ENCODE data around the gene COP1. TPM values are rescaled to one million over a fixed set of nuclear protein-coding genes. Genes with fewer than 3 reads are reported as not detected.

COP1 gene
- total RNA-seq (10 to 100 TPM; 12.3 to 25.0 (median 19.3) TPM), polyA plus RNA-seq (10 to 100 TPM; 21.5 to 33.1 TPM)

DNA sequence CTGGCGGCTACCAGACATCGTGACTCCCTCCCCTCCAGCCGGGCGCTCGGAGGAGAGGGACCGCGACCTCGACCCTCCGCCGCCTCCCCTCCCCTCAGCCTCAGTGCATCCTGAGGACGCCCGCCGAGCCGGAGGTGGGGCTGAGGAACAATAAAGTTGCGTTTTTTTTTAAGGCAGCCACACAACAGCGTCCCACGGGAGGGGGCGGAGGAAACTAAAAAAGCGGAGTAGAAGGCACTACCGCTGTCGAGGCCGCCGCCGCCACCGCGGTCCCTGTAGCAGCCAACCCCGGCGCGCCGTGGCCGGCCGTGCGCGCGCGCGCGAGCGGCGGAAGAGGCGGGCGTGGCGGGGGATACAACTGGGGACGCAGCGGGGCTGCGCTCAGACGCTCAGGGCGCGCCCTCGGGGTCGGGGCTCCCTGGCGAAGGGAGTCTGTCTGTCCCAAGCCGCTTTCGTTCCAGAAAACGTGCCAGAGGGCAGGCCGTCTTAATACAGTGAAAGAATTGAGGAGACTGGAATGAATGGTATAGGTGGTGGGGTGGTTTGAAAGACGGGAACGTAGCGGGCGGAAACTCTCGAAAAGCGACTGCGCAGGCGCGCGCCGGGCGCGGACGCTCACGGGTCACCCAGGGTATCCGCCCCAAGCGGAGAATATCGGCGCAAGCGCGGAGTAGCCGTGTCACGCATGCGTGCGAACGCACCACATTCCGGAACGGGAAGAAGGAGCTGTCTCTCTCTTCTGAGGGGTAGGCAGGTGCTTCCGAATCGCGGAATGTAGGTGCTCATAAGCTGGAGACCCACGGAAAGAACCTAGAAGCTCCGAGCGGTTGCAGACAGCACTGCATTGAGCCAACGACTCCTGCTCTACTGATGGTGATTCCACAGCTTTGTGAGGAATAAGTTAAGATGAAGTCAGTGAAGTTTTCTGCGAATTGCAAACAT, at the start of gene COP1:
COP1 (minus strand) TSS at position 326 of the 942 bp plus-strand sequence; CDS start at position 18, 308 bp downstream.
- FAIRE-seq (no peak), DNase-seq (peak; percentile 95 to 99 (median 98)), ATAC-seq (peak; percentile 89 to 97 (median 93))
- TF ChIP-seq, protein P1, sequence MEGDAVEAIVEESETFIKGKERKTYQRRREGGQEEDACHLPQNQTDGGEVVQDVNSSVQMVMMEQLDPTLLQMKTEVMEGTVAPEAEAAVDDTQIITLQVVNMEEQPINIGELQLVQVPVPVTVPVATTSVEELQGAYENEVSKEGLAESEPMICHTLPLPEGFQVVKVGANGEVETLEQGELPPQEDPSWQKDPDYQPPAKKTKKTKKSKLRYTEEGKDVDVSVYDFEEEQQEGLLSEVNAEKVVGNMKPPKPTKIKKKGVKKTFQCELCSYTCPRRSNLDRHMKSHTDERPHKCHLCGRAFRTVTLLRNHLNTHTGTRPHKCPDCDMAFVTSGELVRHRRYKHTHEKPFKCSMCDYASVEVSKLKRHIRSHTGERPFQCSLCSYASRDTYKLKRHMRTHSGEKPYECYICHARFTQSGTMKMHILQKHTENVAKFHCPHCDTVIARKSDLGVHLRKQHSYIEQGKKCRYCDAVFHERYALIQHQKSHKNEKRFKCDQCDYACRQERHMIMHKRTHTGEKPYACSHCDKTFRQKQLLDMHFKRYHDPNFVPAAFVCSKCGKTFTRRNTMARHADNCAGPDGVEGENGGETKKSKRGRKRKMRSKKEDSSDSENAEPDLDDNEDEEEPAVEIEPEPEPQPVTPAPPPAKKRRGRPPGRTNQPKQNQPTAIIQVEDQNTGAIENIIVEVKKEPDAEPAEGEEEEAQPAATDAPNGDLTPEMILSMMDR (IDR thresholded peaks at IDR 0.05), result peak in 2 of 4 donors; percentile 12 to 26
- WGBS, 2 donors, result 0% methylated on average over 86 to 90 of the region's 92 CpGs
- H3K4me1 ChIP-seq, result peaks cover 8 to 30% (median 24%) of the 10 kb centered on the region in 3 donors
- no peaks in the 10 kb centered on the region for H3K27me3 ChIP-seq
- H3K36me3 ChIP-seq, result no peaks in the 10 kb centered on the region
- no peaks in the 10 kb centered on the region for H3K9me3 ChIP-seq
- intact Hi-C loops (cut with DNase I), result no loop called here
- peak within 1 kb of the TSS; percentile 78 to 96 (median 87) for H3K27ac ChIP-seq
- peak within 1 kb of the TSS; percentile 59 to 98 (median 84) for H3K4me3 ChIP-seq

DNA sequence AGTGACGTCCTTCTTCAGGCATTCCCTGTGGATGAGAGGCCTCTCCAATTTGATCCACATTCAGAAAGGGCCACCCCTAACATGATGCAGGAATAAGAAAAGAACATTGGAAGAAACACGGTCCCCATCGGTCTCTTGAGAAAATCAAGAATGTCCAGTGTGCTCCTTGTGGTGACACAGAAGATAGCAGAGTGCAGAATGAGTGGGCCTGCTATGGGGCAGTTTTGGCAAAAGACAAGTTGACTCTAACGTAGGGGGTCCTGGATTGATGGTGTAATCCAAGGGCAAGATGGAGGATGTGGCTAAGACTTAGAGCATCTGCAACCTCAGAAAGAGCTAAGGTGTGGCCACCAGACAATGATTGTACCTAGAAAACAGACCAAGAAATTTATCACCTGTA, 45.1 kb upstream of the COP1 start:
- H3K36me3 ChIP-seq, result no peaks in the 10 kb centered on the region
- H3K4me1 ChIP-seq, result no peaks in the 10 kb centered on the region
- H3K27me3 ChIP-seq, result no peaks in the 10 kb centered on the region
- no peak for ATAC-seq
- TF ChIP-seq, protein P1 (IDR thresholded peaks at IDR 0.05), result no peak
- H3K27ac ChIP-seq, result no peak overlapping the region
- intact Hi-C loops (cut with DNase I), result no loop called here
- no peak for FAIRE-seq
- DNase-seq, result no peak
- no peak overlapping the region for H3K4me3 ChIP-seq
- 84 to 89% methylated on average over 4 of the region's 4 CpGs for WGBS, 2 donors
- H3K9me3 ChIP-seq, result no peaks in the 10 kb centered on the region

DNA sequence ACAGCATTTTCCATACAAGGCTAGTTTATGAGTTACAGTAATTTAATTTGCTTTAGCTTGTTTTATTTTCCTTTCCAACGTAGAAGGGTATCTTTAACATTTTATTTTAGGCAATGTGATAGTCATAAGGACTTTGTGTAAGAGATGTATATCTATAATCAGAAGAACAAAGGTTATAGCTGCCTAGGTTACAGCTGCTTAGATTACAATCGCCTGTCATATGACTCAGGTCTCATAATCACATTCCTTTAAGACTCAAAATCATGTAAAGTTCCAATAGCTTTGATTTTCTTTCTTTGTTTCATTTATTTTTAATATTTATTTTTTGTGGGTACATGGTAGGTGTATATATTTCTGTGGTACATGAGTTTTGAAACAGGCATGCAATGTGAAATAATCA, 37.8 kb upstream of the COP1 start:
- no peaks in the 10 kb centered on the region for H3K4me1 ChIP-seq
- H3K27me3 ChIP-seq, result no peaks in the 10 kb centered on the region
- TF ChIP-seq, protein P1 (IDR thresholded peaks at IDR 0.05), result no peak
- ATAC-seq (no peak), FAIRE-seq (no peak), DNase-seq (no peak)
- H3K27ac ChIP-seq, result no peak overlapping the region
- intact Hi-C loops (cut with DNase I), result no loop called here
- 66 to 73% methylated on average over 2 of the region's 2 CpGs for WGBS, 2 donors
- H3K9me3 ChIP-seq, result no peaks in the 10 kb centered on the region
- H3K4me3 ChIP-seq, result no peak overlapping the region
- H3K36me3 ChIP-seq, result no peaks in the 10 kb centered on the region

DNA sequence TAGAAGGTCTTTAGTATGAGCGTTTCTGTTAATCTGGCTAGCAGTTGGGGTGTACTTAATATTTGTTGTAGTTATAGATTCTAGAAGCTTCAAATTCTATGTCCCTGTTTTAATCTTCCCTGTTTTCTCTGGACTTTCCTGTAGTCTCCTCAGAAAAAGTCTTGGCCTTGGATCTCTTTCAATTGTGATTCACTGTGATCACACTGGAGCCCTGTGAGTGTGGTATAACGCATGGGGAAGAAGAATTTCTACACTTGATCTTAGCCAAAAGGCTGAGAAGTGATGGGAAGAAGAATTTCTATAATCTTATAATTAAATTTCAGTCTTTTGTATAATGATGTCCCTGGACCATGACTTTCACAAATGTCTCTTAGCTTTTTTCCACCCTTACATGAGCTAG, 36.7 kb upstream of the COP1 start:
- TF ChIP-seq, protein P1 (IDR thresholded peaks at IDR 0.05), result no peak
- intact Hi-C loops (cut with DNase I), result no loop called here
- ATAC-seq (no peak), DNase-seq (no peak), FAIRE-seq (no peak)
- H3K4me1 ChIP-seq, result no peaks in the 10 kb centered on the region
- H3K4me3 ChIP-seq, result no peak overlapping the region
- 83 to 87% methylated on average over 2 of the region's 2 CpGs for WGBS, 2 donors
- H3K36me3 ChIP-seq, result no peaks in the 10 kb centered on the region
- no peaks in the 10 kb centered on the region for H3K27me3 ChIP-seq
- H3K27ac ChIP-seq, result no peak overlapping the region
- no peaks in the 10 kb centered on the region for H3K9me3 ChIP-seq
